HG03097 (cell line): Measurements from ENCODE around the gene BICDL1.
"Not testable (repeated sequence)": the region's sequence is repeated elsewhere in the genome, so short reads cannot be mapped to it uniquely, and the experiment has no call there.

Experiments used
- ATAC-seq: cut with Tn5 transposase; IDR thresholded peaks from one replicate; pipeline ENCODE4 v1.9.1; 2021; ENCODE audit not compliant: unreplicated experiment, low FRiP score

BICDL1 gene

GRCh38 chr12:120000556-120000955, 11.5 kb downstream of the BICDL1 start:
- ATAC-seq, result no peak

- ATAC-seq, result no peak
These were observed 17.4 kb downstream of the BICDL1 start for GRCh38 chr12:120006258-120006975.

GRCh38 chr12:120007272-120007671, 18.2 kb downstream of the BICDL1 start:
- ATAC-seq, result no peak

- ATAC-seq, result no peak
These were observed 21.7 kb downstream of the BICDL1 start for GRCh38 chr12:120010661-120011230.

GRCh38 chr12:120012067-120012621, 23.1 kb downstream of the BICDL1 start:
- ATAC-seq, result peak; percentile 58

GRCh38 chr12:120013659-120014380, 24.8 kb downstream of the BICDL1 start:
- ATAC-seq, result no peak

GRCh38 chr12:120014381-120014735, 25.3 kb downstream of the BICDL1 start:
- not testable (repeated sequence) for ATAC-seq

GRCh38 chr12:120015313-120015712, 26.3 kb downstream of the BICDL1 start:
- no peak for ATAC-seq

- not testable (repeated sequence) for ATAC-seq
These were observed 27.2 kb downstream of the BICDL1 start for GRCh38 chr12:120016199-120016598.

- no peak for ATAC-seq
These were observed 30.2 kb downstream of the BICDL1 start for GRCh38 chr12:120019197-120019596.

GRCh38 chr12:120019938-120020337, 30.9 kb downstream of the BICDL1 start:
- no peak for ATAC-seq

GRCh38 chr12:120024193-120024592, 35.2 kb downstream of the BICDL1 start:
- ATAC-seq, result no peak

GRCh38 chr12:120025640-120026039, 36.6 kb downstream of the BICDL1 start:
- ATAC-seq, result no peak

- ATAC-seq, result no peak
These were observed 43.2 kb downstream of the BICDL1 start for GRCh38 chr12:120032242-120032641.

- ATAC-seq, result no peak
These were observed 48.8 kb downstream of the BICDL1 start for GRCh38 chr12:120037851-120038250.

GRCh38 chr12:120039711-120040110, 50.7 kb downstream of the BICDL1 start:
- no peak for ATAC-seq

GRCh38 chr12:120041386-120042231, 52.6 kb downstream of the BICDL1 start:
- no peak for ATAC-seq

- ATAC-seq, result not testable (repeated sequence)
These were observed 56.3 kb downstream of the BICDL1 start for GRCh38 chr12:120045367-120045766.

GRCh38 chr12:120047072-120047471, 58.0 kb downstream of the BICDL1 start:
- ATAC-seq, result no peak

GRCh38 chr12:120048263-120048662, 59.2 kb downstream of the BICDL1 start:
- ATAC-seq, result no peak

- ATAC-seq, result no peak
These were observed 60.4 kb downstream of the BICDL1 start for GRCh38 chr12:120049426-120049825.
